ENCODE data around the gene LTB4R2.

Gene LTB4R2

GRCh38 chr14:24277606-24278321, 32.2 kb upstream of the LTB4R2 start:
- no peak for DNase-seq (ENCODE audit: low spot score)

- DNase-seq (ENCODE audit: low spot score) = no peak
Observed at GRCh38 chr14:24278424-24278823, 31.5 kb upstream of the LTB4R2 start.

- DNase-seq (ENCODE audit: low spot score) = peak; percentile 56
Observed at GRCh38 chr14:24279301-24280186, 30.4 kb upstream of the LTB4R2 start.

- DNase-seq (ENCODE audit: low spot score) = no peak
Observed at GRCh38 chr14:24280797-24281460, 29.0 kb upstream of the LTB4R2 start.

- no peak for DNase-seq (ENCODE audit: low spot score)
Observed at GRCh38 chr14:24281636-24282035, 28.3 kb upstream of the LTB4R2 start.

- no peak for DNase-seq (ENCODE audit: low spot score)
Observed at GRCh38 chr14:24282736-24283135, 27.2 kb upstream of the LTB4R2 start.

- no peak for DNase-seq (ENCODE audit: low spot score)
Observed at GRCh38 chr14:24283796-24284460, 26.0 kb upstream of the LTB4R2 start.

GRCh38 chr14:24284501-24285035, 25.4 kb upstream of the LTB4R2 start:
- DNase-seq (ENCODE audit: low spot score) = no peak

GRCh38 chr14:24285351-24285750, 24.6 kb upstream of the LTB4R2 start:
- no peak for DNase-seq (ENCODE audit: low spot score)

GRCh38 chr14:24286996-24287395, 22.9 kb upstream of the LTB4R2 start:
- no peak for DNase-seq (ENCODE audit: low spot score)

GRCh38 chr14:24289649-24290280, 20.2 kb upstream of the LTB4R2 start:
- no peak for DNase-seq (ENCODE audit: low spot score)

- no peak for DNase-seq (ENCODE audit: low spot score)
Observed at GRCh38 chr14:24290746-24291145, 19.2 kb upstream of the LTB4R2 start.

GRCh38 chr14:24291446-24292117, 18.4 kb upstream of the LTB4R2 start:
- no peak for DNase-seq (ENCODE audit: low spot score)

- no peak for DNase-seq (ENCODE audit: low spot score)
Observed at GRCh38 chr14:24292118-24292807, 17.7 kb upstream of the LTB4R2 start.

GRCh38 chr14:24293525-24293924, 16.4 kb upstream of the LTB4R2 start:
- DNase-seq (ENCODE audit: low spot score) = no peak

- DNase-seq (ENCODE audit: low spot score) = peak; percentile 72
Observed at GRCh38 chr14:24296341-24297157, 13.4 kb upstream of the LTB4R2 start.

GRCh38 chr14:24297190-24297964, 12.6 kb upstream of the LTB4R2 start:
- no peak for DNase-seq (ENCODE audit: low spot score)

- DNase-seq (ENCODE audit: low spot score) = no peak
Observed at GRCh38 chr14:24298892-24299254, 11.1 kb upstream of the LTB4R2 start.

Data from CD4-positive, alpha-beta T cell treated with Interleukin-6 at 100 ng/mL for 8 hours (primary cell).